Colonic mucosa (tissue), 4 donors: ENCODE measurements around the gene UHRF2. TPM values are rescaled to one million over a fixed set of nuclear protein-coding genes. Genes with fewer than 3 reads are reported as not detected.

Experiments
- DNase-seq: peaks from one replicate; pipeline ENCODE4 v3.0.0-alpha.2; 2020
- H3K27ac ChIP-seq: fragments of 200-600 bp; one replicate; pipeline ENCODE4 v1.8.0; 2021
- H3K27me3 ChIP-seq: fragments of 200-600 bp; one replicate; pipeline ENCODE4 v1.8.0; 2021
- H3K36me3 ChIP-seq: fragments of 200-600 bp; one replicate; pipeline ENCODE4 v1.8.0; 2021
- H3K4me1 ChIP-seq: fragments of 200-600 bp; one replicate; pipeline ENCODE4 v1.8.0; 2021; ENCODE audit warnings: mild to moderate bottlenecking
- H3K4me3 ChIP-seq: fragments of 200-600 bp; one replicate; pipeline ENCODE4 v1.8.0; 2021
- H3K9ac ChIP-seq, 2 donors: one replicate each; pipeline ENCODE4 v1.7.0; 2013; ENCODE audit warnings: control low read depth in 2 of 2, low read depth in 2 of 2, low read length in 2 of 2
- H3K9me3 ChIP-seq: fragments of 200-600 bp; one replicate; pipeline ENCODE4 v1.8.0; 2021
- intact Hi-C: fragments of 100-400 bp; cut with DNase I; formaldehyde crosslinking; loops from one replicate; pipeline ENCODE4 v1.14.1; 2022
- total RNA-seq, 2 donors: library from RNA; stranded (reverse); fragmentation: NEBNext Ultra II Directional in 1 of 2; extraction: Animal tissue kit (Norgen Biotek cat#: 25700) in 1 of 2; gene quantifications; one replicate each; pipeline ENCODE4 v1.2.1, GENCODE V29; 2021
- TF ChIP-seq, protein P1 (sequence below): fragments of 200-600 bp; IDR thresholded peaks from one replicate; pipeline ENCODE4 v1.8.0; 2022; ENCODE audit warnings: antibody characterized with exemption, mild to moderate bottlenecking
- donor health status: healthy.
- donor health status: DM: no; HTN: no; CAD: no.
- donor health status: DM: no; HTN: no; CAD: no.

The UHRF2 gene
- total RNA-seq, 2 donors from 2014 or later = 30.8 to 33.4 TPM

- Histone ChIP-seq H3K27me3 (no peaks in the 10 kb centered on the region), H3K9ac (no peak overlapping the region), H3K4me3 (no peak overlapping the region), H3K27ac (no peak overlapping the region), H3K4me1 (no peaks in the 10 kb centered on the region), H3K36me3 (no peaks in the 10 kb centered on the region), H3K9me3 (no peaks in the 10 kb centered on the region)
- no peak for DNase-seq
- intact Hi-C loops = no loop called here
- TF ChIP-seq, protein P1, sequence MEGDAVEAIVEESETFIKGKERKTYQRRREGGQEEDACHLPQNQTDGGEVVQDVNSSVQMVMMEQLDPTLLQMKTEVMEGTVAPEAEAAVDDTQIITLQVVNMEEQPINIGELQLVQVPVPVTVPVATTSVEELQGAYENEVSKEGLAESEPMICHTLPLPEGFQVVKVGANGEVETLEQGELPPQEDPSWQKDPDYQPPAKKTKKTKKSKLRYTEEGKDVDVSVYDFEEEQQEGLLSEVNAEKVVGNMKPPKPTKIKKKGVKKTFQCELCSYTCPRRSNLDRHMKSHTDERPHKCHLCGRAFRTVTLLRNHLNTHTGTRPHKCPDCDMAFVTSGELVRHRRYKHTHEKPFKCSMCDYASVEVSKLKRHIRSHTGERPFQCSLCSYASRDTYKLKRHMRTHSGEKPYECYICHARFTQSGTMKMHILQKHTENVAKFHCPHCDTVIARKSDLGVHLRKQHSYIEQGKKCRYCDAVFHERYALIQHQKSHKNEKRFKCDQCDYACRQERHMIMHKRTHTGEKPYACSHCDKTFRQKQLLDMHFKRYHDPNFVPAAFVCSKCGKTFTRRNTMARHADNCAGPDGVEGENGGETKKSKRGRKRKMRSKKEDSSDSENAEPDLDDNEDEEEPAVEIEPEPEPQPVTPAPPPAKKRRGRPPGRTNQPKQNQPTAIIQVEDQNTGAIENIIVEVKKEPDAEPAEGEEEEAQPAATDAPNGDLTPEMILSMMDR = no peak
Measured at GRCh38 chr9:6428940-6429889, 16.2 kb downstream of the UHRF2 start.

- H3K27me3 ChIP-seq = no peaks in the 10 kb centered on the region
- TF ChIP-seq, protein P1 = no peak
Measured at GRCh38 chr9:6431038-6431437, 18.0 kb downstream of the UHRF2 start.

GRCh38 chr9:6433410-6433809 lies 20.4 kb downstream of the UHRF2 start:
- H3K36me3 ChIP-seq = no peaks in the 10 kb centered on the region
- no peak overlapping the region for H3K9ac ChIP-seq
- no peak for DNase-seq
- H3K4me3 ChIP-seq = no peak overlapping the region
- TF ChIP-seq, protein P1 = no peak
- no peaks in the 10 kb centered on the region for H3K27me3 ChIP-seq
- no peaks in the 10 kb centered on the region for H3K4me1 ChIP-seq
- intact Hi-C loops = no loop called here
- no peaks in the 10 kb centered on the region for H3K9me3 ChIP-seq
- H3K27ac ChIP-seq = no peak overlapping the region

More at GRCh38 chr9:6431038-6431437, 18.0 kb downstream of the UHRF2 start:
- Histone ChIP-seq H3K9me3 (no peaks in the 10 kb centered on the region), H3K4me1 (no peaks in the 10 kb centered on the region), H3K27ac (no peak overlapping the region), H3K9ac (no peak overlapping the region), H3K36me3 (no peaks in the 10 kb centered on the region), H3K4me3 (no peak overlapping the region)
- no peak for DNase-seq
- intact Hi-C loops = no loop called here

- TF ChIP-seq, protein P1 = no peak
Measured at GRCh38 chr9:6439051-6439703, 26.2 kb downstream of the UHRF2 start.

GRCh38 chr9:6440405-6440804 lies 27.4 kb downstream of the UHRF2 start:
- H3K36me3 ChIP-seq = no peaks in the 10 kb centered on the region

More at GRCh38 chr9:6439051-6439703, 26.2 kb downstream of the UHRF2 start:
- Histone ChIP-seq H3K27ac (no peak overlapping the region), H3K36me3 (no peaks in the 10 kb centered on the region), H3K9me3 (no peaks in the 10 kb centered on the region), H3K4me1 (no peaks in the 10 kb centered on the region), H3K4me3 (no peak overlapping the region), H3K27me3 (no peaks in the 10 kb centered on the region), H3K9ac (no peak overlapping the region)
- DNase-seq = no peak
- intact Hi-C loops = no loop called here

More at GRCh38 chr9:6440405-6440804, 27.4 kb downstream of the UHRF2 start:
- H3K4me1 ChIP-seq = no peaks in the 10 kb centered on the region
- no peaks in the 10 kb centered on the region for H3K27me3 ChIP-seq
- no peak overlapping the region for H3K4me3 ChIP-seq
- H3K27ac ChIP-seq = no peak overlapping the region
- intact Hi-C loops = no loop called here
- no peaks in the 10 kb centered on the region for H3K9me3 ChIP-seq
- TF ChIP-seq, protein P1 = no peak
- H3K9ac ChIP-seq = no peak overlapping the region
- DNase-seq = no peak
